Nephron (organoid): Measurements from ENCODE around the gene ADAT1.

ENCODE experiments used
- H3K27ac Mint-ChIP-seq, 3 experiments: 2 replicates each; pipeline ENCODE4 v1.8.0; 2020; ENCODE audit warnings: mixed read lengths in 3 of 3, mild to moderate bottlenecking in 2 of 3, moderate library complexity in 1 of 3
- H3K27me3 Mint-ChIP-seq: 2 replicates; pipeline ENCODE4 v1.8.0; 2021; ENCODE audit warnings: low read depth, mild to moderate bottlenecking, moderate library complexity, mixed read lengths
- H3K36me3 Mint-ChIP-seq: 2 replicates; pipeline ENCODE4 v1.8.0; 2020; ENCODE audit warnings: low read depth, mixed read lengths
- H3K4me1 Mint-ChIP-seq: 2 replicates; pipeline ENCODE4 v1.8.0; 2020; ENCODE audit warnings: mixed read lengths
- H3K4me3 Mint-ChIP-seq, 3 experiments: 2 replicates each; pipeline ENCODE4 v1.8.0; 2020; ENCODE audit warnings: mild to moderate bottlenecking in 3 of 3, mixed read lengths in 3 of 3, moderate library complexity in 2 of 3
- H3K9me3 Mint-ChIP-seq: 2 replicates; pipeline ENCODE4 v1.8.0; 2020; ENCODE audit warnings: mixed read lengths
- CTCF ChIP-seq, 3 experiments: fragments of 200-600 bp; sonication (generic); IDR thresholded peaks; one replicate each; pipeline ENCODE4 v1.5.0; 2021; ENCODE audit warnings: antibody characterized with exemption in 3 of 3; ENCODE audit not compliant: unreplicated experiment in 3 of 3

ADAT1 gene

GRCh38 chr16:75576384-75576811, 46.7 kb downstream of the ADAT1 start:
- peaks cover 74% of the 10 kb centered on the region for H3K36me3 Mint-ChIP-seq
- H3K9me3 Mint-ChIP-seq, result no peaks in the 10 kb centered on the region
- no peaks in the 10 kb centered on the region for H3K4me1 Mint-ChIP-seq
- no peak overlapping the region for H3K27ac Mint-ChIP-seq
- no peak overlapping the region for H3K4me3 Mint-ChIP-seq
- no peak for TF ChIP-seq CTCF (IDR thresholded peaks at IDR 0.05; ENCODE audit: unreplicated experiment in 3 of 3)
- H3K27me3 Mint-ChIP-seq, result no peaks in the 10 kb centered on the region

- H3K27ac Mint-ChIP-seq, result no peak overlapping the region
- H3K4me3 Mint-ChIP-seq, result no peak overlapping the region
- no peaks in the 10 kb centered on the region for H3K9me3 Mint-ChIP-seq
- TF ChIP-seq CTCF (IDR thresholded peaks at IDR 0.05; ENCODE audit: unreplicated experiment in 3 of 3), result no peak
- peaks cover 76% of the 10 kb centered on the region for H3K36me3 Mint-ChIP-seq
- no peaks in the 10 kb centered on the region for H3K27me3 Mint-ChIP-seq
- no peaks in the 10 kb centered on the region for H3K4me1 Mint-ChIP-seq
Measured at GRCh38 chr16:75575958-75576357, 47.1 kb downstream of the ADAT1 start.

- Mint-ChIP-seq H3K4me3 (no peak overlapping the region), H3K4me1 (no peaks in the 10 kb centered on the region), H3K9me3 (no peaks in the 10 kb centered on the region), H3K27me3 (no peaks in the 10 kb centered on the region), H3K27ac (no peak overlapping the region), H3K36me3 (peaks cover 81% of the 10 kb centered on the region)
- TF ChIP-seq CTCF (IDR thresholded peaks at IDR 0.05; ENCODE audit: unreplicated experiment in 3 of 3), result no peak
Measured at GRCh38 chr16:75573955-75574354, 49.1 kb downstream of the ADAT1 start.

GRCh38 chr16:75572864-75573542, 50.1 kb downstream of the ADAT1 start:
- Mint-ChIP-seq H3K9me3 (no peaks in the 10 kb centered on the region), H3K4me3 (no peak overlapping the region), H3K36me3 (peaks cover 76% of the 10 kb centered on the region), H3K27ac (no peak overlapping the region), H3K4me1 (peaks cover under 1% of the 10 kb centered on the region), H3K27me3 (no peaks in the 10 kb centered on the region)
- TF ChIP-seq CTCF (IDR thresholded peaks at IDR 0.05; ENCODE audit: unreplicated experiment in 3 of 3), result no peak

GRCh38 chr16:75570396-75571065, 52.5 kb downstream of the ADAT1 start:
- H3K9me3 Mint-ChIP-seq, result no peaks in the 10 kb centered on the region
- H3K4me3 Mint-ChIP-seq, result peak overlapping the region in 2 of 3 experiments; percentile 39 to 46
- peaks cover 16% of the 10 kb centered on the region for H3K4me1 Mint-ChIP-seq
- H3K36me3 Mint-ChIP-seq, result peaks cover 53% of the 10 kb centered on the region
- H3K27ac Mint-ChIP-seq, result no peak overlapping the region
- H3K27me3 Mint-ChIP-seq, result no peaks in the 10 kb centered on the region
- TF ChIP-seq CTCF (IDR thresholded peaks at IDR 0.05; ENCODE audit: unreplicated experiment in 3 of 3), result no peak

- Mint-ChIP-seq H3K4me3 (peak overlapping the region; percentile 96 to 100 (median 98)), H3K36me3 (peaks cover 35% of the 10 kb centered on the region), H3K9me3 (no peaks in the 10 kb centered on the region), H3K4me1 (peaks cover 16% of the 10 kb centered on the region), H3K27me3 (no peaks in the 10 kb centered on the region), H3K27ac (no peak overlapping the region)
- TF ChIP-seq CTCF (IDR thresholded peaks at IDR 0.05; ENCODE audit: unreplicated experiment in 3 of 3), result no peak
Measured at GRCh38 chr16:75567911-75568310, 55.2 kb downstream of the ADAT1 start.
